Measurements from ENCODE around the gene FNDC1.

Gene FNDC1

GRCh38 chr6:159298840-159299239 lies 129.6 kb downstream of the FNDC1 start:
- DNase-seq (ENCODE audit: low read depth) = no peak

GRCh38 chr6:159299566-159299965 lies 130.4 kb downstream of the FNDC1 start:
- H3K4me3 ChIP-seq (ENCODE audit: low read depth, low read length) = no peak overlapping the region
- TF ChIP-seq, protein P1, sequence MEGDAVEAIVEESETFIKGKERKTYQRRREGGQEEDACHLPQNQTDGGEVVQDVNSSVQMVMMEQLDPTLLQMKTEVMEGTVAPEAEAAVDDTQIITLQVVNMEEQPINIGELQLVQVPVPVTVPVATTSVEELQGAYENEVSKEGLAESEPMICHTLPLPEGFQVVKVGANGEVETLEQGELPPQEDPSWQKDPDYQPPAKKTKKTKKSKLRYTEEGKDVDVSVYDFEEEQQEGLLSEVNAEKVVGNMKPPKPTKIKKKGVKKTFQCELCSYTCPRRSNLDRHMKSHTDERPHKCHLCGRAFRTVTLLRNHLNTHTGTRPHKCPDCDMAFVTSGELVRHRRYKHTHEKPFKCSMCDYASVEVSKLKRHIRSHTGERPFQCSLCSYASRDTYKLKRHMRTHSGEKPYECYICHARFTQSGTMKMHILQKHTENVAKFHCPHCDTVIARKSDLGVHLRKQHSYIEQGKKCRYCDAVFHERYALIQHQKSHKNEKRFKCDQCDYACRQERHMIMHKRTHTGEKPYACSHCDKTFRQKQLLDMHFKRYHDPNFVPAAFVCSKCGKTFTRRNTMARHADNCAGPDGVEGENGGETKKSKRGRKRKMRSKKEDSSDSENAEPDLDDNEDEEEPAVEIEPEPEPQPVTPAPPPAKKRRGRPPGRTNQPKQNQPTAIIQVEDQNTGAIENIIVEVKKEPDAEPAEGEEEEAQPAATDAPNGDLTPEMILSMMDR (IDR thresholded peaks at IDR 0.05; ENCODE audit: control insufficient read depth, extremely low read depth, insufficient read depth) = no peak
- no peak for DNase-seq (ENCODE audit: low read depth)

More at GRCh38 chr6:159298840-159299239, 129.6 kb downstream of the FNDC1 start:
- TF ChIP-seq, protein P1 (IDR thresholded peaks at IDR 0.05; ENCODE audit: control insufficient read depth, extremely low read depth, insufficient read depth) = no peak
- H3K4me3 ChIP-seq (ENCODE audit: low read depth, low read length) = no peak overlapping the region

- TF ChIP-seq, protein P1 (IDR thresholded peaks at IDR 0.05; ENCODE audit: control insufficient read depth, extremely low read depth, insufficient read depth) = no peak
- DNase-seq (ENCODE audit: low read depth) = no peak
- H3K4me3 ChIP-seq (ENCODE audit: low read depth, low read length) = no peak overlapping the region
Measured at GRCh38 chr6:159301277-159301676, 132.1 kb downstream of the FNDC1 start.

- DNase-seq (ENCODE audit: low read depth) = no peak
- TF ChIP-seq, protein P1 (IDR thresholded peaks at IDR 0.05; ENCODE audit: control insufficient read depth, extremely low read depth, insufficient read depth) = no peak
- H3K4me3 ChIP-seq (ENCODE audit: low read depth, low read length) = no peak overlapping the region
Measured at GRCh38 chr6:159301810-159302593, 132.8 kb downstream of the FNDC1 start.

GRCh38 chr6:159302594-159302992 lies 133.4 kb downstream of the FNDC1 start:
- no peak for DNase-seq (ENCODE audit: low read depth)
- H3K4me3 ChIP-seq (ENCODE audit: low read depth, low read length) = no peak overlapping the region
- TF ChIP-seq, protein P1 (IDR thresholded peaks at IDR 0.05; ENCODE audit: control insufficient read depth, extremely low read depth, insufficient read depth) = no peak

DNA sequence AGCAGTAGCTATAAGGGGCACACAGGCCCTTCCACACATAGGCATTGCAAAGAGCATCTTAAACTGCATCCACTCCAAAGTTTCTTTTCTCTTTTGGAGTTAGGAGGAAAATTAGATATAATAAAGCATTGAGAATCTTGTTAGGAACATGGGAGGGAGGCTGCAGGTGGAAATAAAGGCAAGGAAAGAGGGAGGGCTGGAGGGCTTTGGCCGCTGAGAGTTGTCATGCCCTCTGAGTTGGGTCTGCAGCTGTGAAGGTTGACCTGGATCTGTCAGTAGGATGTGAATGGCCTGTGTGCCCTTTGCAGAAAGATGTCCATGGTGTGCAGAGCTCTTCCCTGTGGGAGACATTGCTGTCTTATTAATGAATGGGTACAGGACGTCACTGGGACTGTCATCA lies 134.0 kb downstream of the FNDC1 start:
- DNase-seq (ENCODE audit: low read depth) = no peak
- TF ChIP-seq, protein P1 (IDR thresholded peaks at IDR 0.05; ENCODE audit: control insufficient read depth, extremely low read depth, insufficient read depth) = no peak
- H3K4me3 ChIP-seq (ENCODE audit: low read depth, low read length) = no peak overlapping the region

DNA sequence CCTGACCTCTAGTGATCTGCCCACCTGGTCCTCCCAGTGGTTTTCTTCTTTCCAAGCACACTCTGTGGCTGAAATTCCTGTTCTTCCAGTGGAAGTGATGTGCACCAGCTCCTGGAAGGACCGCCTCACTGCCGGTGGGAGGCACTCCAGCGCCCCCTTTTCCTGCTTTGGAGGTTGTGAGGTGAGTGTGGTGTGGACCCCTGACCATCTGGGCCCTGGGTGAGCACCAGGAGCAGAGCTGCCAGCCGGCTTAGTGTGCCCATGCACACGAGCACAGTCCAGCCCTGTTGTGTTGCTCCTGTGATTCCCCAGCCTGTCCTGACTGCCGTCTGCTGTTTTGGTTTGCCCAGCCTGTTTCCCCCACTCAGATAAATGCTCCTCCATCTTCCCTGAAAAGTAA lies 134.6 kb downstream of the FNDC1 start:
- no peak overlapping the region for H3K4me3 ChIP-seq (ENCODE audit: low read depth, low read length)

More for the DNA sequence above, 134.6 kb downstream of the FNDC1 start:
- no peak for DNase-seq (ENCODE audit: low read depth)
- TF ChIP-seq, protein P1 (IDR thresholded peaks at IDR 0.05; ENCODE audit: control insufficient read depth, extremely low read depth, insufficient read depth) = no peak

Data from LNCaP clone FGC (cell line).